Liver (tissue), 3 donors: ENCODE data around the gene IL1RAPL1.

Experiments
- CTCF ChIP-seq: fragments of 150-350 bp; IDR thresholded peaks from 2 replicates; pipeline ENCODE4 v1.5.1; 2017; ENCODE audit warnings: improper control_type of control experiment, low read depth, low read length; ENCODE audit not compliant: missing input control
- EGR1 ChIP-seq, 2 donors: IDR thresholded peaks; 2 replicates each; pipeline ENCODE4 v1.6.1; 2016 to 2018; ENCODE audit warnings: antibody characterized with exemption in 2 of 2, low read depth in 2 of 2
- JUND ChIP-seq, 2 donors: IDR thresholded peaks; 2 replicates each; pipeline ENCODE4 v1.6.1; 2016; ENCODE audit warnings: antibody characterized with exemption in 2 of 2
- REST ChIP-seq: IDR thresholded peaks from 2 replicates; pipeline ENCODE4 v1.6.1; 2016; ENCODE audit warnings: antibody characterized with exemption, mild to moderate bottlenecking
- RXRA ChIP-seq, 2 donors: IDR thresholded peaks; 2 replicates each; pipeline ENCODE4 v1.6.1; 2017 to 2018; ENCODE audit warnings: antibody characterized with exemption in 2 of 2, mild to moderate bottlenecking in 1 of 2
- SP1 ChIP-seq: IDR thresholded peaks from 2 replicates; pipeline ENCODE4 v1.6.1; 2018; ENCODE audit warnings: antibody characterized with exemption, mild to moderate bottlenecking
- TAF1 ChIP-seq: conservative IDR thresholded peaks from 2 replicates; pipeline ENCODE4 v1.6.1; 2016; ENCODE audit warnings: antibody characterized with exemption, mild to moderate bottlenecking
- YY1 ChIP-seq: IDR thresholded peaks from 2 replicates; pipeline ENCODE4 v1.6.1; 2016; ENCODE audit warnings: antibody characterized with exemption, mild to moderate bottlenecking
- TF ChIP-seq, protein P1 (sequence below): IDR thresholded peaks from 2 replicates; pipeline ENCODE4 v1.6.1; 2016; ENCODE audit warnings: antibody characterized with exemption
- TF ChIP-seq, protein P2 (sequence below): IDR thresholded peaks from 2 replicates; pipeline ENCODE4 v1.6.1; 2016; ENCODE audit warnings: antibody characterized with exemption
- TF ChIP-seq, protein P3 (sequence below): IDR thresholded peaks from 2 replicates; pipeline ENCODE4 v1.6.1; 2016; ENCODE audit warnings: antibody characterized with exemption
- donor health status: healthy.
- donor health status: healthy.

DNA sequence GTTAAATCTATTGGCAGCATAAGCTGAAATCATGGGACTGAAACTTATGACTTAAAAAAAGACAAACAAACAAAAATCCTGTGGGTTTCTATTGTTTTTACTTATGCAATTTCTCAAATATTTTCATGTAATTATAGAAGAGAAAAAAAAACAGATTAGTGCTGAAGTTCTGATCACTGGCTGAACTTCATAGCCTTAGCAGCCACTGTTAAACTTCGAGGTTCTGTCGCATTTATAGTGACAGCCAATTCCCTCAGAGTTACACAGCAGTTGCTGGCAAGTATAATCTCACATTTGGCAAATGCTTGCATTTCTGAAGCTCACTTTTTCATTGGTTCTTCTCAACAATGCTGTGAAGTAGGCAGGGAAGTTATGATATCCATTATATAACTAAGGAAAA lies 879.2 kb downstream of the IL1RAPL1 start:
- TF ChIP-seq REST (no peak), RXRA (IDR thresholded peaks at IDR 0.05) (no peak), CTCF (no peak), SP1 (no peak), JUND (IDR thresholded peaks at IDR 0.05) (no peak), YY1 (no peak), EGR1 (IDR thresholded peaks at IDR 0.05; ENCODE audit: low read depth in 2 of 2) (no peak), TAF1 (no peak)
- TF ChIP-seq, protein P1, sequence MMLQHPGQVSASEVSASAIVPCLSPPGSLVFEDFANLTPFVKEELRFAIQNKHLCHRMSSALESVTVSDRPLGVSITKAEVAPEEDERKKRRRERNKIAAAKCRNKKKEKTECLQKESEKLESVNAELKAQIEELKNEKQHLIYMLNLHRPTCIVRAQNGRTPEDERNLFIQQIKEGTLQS, result no peak
- TF ChIP-seq, protein P2, sequence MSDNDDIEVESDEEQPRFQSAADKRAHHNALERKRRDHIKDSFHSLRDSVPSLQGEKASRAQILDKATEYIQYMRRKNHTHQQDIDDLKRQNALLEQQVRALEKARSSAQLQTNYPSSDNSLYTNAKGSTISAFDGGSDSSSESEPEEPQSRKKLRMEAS, result no peak
- TF ChIP-seq, protein P3, sequence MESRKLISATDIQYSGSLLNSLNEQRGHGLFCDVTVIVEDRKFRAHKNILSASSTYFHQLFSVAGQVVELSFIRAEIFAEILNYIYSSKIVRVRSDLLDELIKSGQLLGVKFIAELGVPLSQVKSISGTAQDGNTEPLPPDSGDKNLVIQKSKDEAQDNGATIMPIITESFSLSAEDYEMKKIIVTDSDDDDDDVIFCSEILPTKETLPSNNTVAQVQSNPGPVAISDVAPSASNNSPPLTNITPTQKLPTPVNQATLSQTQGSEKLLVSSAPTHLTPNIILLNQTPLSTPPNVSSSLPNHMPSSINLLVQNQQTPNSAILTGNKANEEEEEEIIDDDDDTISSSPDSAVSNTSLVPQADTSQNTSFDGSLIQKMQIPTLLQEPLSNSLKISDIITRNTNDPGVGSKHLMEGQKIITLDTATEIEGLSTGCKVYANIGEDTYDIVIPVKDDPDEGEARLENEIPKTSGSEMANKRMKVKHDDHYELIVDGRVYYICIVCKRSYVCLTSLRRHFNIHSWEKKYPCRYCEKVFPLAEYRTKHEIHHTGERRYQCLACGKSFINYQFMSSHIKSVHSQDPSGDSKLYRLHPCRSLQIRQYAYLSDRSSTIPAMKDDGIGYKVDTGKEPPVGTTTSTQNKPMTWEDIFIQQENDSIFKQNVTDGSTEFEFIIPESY, result no peak
